Left lung (tissue), 10 donors: ENCODE measurements around the gene KRTAP12-1. TPM values are rescaled to one million over a fixed set of nuclear protein-coding genes. Genes with fewer than 3 reads are reported as not detected.
"Not testable (repeated sequence)": the region's sequence is repeated elsewhere in the genome, so short reads cannot be mapped to it uniquely, and the experiment has no call there.

ENCODE experiments used
- ATAC-seq: fragments of 200-7000 bp; cut with Tn5 transposase; one replicate; pipeline ENCODE4 v1.9.1; 2020; ENCODE audit warnings: moderate library complexity
- DNase-seq, 4 donors: peaks; one replicate each; pipeline ENCODE4 v3.0.0-alpha.2; 2013 to 2020
- H3K27ac ChIP-seq, 2 donors: fragments of 200-600 bp; sonication (generic) in 1 of 2; one replicate each; pipeline versions ENCODE4 v1.5.0 to v1.8.0; 2020 to 2021
- H3K27me3 ChIP-seq, 2 donors: fragments of 200-600 bp; sonication (generic) in 1 of 2; one replicate each; pipeline versions ENCODE4 v1.5.0 to v1.8.0; 2020 to 2021
- H3K36me3 ChIP-seq, 2 donors: fragments of 200-600 bp; sonication (generic) in 1 of 2; one replicate each; pipeline versions ENCODE4 v1.5.0 to v1.8.0; 2020 to 2021
- H3K4me1 ChIP-seq, 2 donors: fragments of 200-600 bp; one replicate each; pipeline ENCODE4 v1.8.0; 2021
- H3K4me3 ChIP-seq, 2 donors: fragments of 200-600 bp; sonication (generic) in 1 of 2; one replicate each; pipeline versions ENCODE4 v1.5.0 to v1.8.0; 2020 to 2021; ENCODE audit warnings: mild to moderate bottlenecking in 1 of 2
- H3K9me3 ChIP-seq, 2 donors: fragments of 200-600 bp; sonication (generic) in 1 of 2; one replicate each; pipeline versions ENCODE4 v1.5.0 to v1.8.0; 2020 to 2021
- intact Hi-C, 2 donors: fragments of 100-400 bp; cut with DNase I; formaldehyde crosslinking; loops; one replicate each; pipeline versions ENCODE4 v1.11.2 to v1.14.2; 2022
- polyA plus RNA-seq, 6 donors: library from polyadenylated mRNA; unstranded; fragments of 120-200 nt; gene quantifications; one replicate each; pipeline ENCODE4 v1.2.1, GENCODE V29; 2013; ENCODE audit not compliant: insufficient read length in 6 of 6
- total RNA-seq, 2 donors: library from RNA; stranded (reverse); fragmentation: NEBNext Ultra II Directional; extraction: Animal tissue kit (Norgen Biotek cat#: 25700); gene quantifications; one replicate each; pipeline ENCODE4 v1.2.1, GENCODE V29; 2021
- TF ChIP-seq, protein P1 (sequence below), 2 donors: fragments of 200-600 bp; sonication (generic) in 1 of 2; IDR thresholded peaks; one replicate each; pipeline versions ENCODE4 v1.5.0 to v1.8.0; 2021; ENCODE audit warnings: antibody characterized with exemption in 2 of 2
- donor health status: DM: no; HTN: yes; CAD: no.
- donor health status: DM: no; HTN: no; CAD: no.

The KRTAP12-1 gene
- total and polyA plus RNA-seq, 8 donors, result not detected

- H3K27ac ChIP-seq, result no peak overlapping the region
- TF ChIP-seq, protein P1, sequence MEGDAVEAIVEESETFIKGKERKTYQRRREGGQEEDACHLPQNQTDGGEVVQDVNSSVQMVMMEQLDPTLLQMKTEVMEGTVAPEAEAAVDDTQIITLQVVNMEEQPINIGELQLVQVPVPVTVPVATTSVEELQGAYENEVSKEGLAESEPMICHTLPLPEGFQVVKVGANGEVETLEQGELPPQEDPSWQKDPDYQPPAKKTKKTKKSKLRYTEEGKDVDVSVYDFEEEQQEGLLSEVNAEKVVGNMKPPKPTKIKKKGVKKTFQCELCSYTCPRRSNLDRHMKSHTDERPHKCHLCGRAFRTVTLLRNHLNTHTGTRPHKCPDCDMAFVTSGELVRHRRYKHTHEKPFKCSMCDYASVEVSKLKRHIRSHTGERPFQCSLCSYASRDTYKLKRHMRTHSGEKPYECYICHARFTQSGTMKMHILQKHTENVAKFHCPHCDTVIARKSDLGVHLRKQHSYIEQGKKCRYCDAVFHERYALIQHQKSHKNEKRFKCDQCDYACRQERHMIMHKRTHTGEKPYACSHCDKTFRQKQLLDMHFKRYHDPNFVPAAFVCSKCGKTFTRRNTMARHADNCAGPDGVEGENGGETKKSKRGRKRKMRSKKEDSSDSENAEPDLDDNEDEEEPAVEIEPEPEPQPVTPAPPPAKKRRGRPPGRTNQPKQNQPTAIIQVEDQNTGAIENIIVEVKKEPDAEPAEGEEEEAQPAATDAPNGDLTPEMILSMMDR (IDR thresholded peaks at IDR 0.05), result no peak
- H3K4me3 ChIP-seq, result no peak overlapping the region
- H3K27me3 ChIP-seq, result peaks cover 6 to 51% of the 10 kb centered on the region in 2 donors
- no peaks in the 10 kb centered on the region for H3K36me3 ChIP-seq
- no peaks in the 10 kb centered on the region for H3K4me1 ChIP-seq
- H3K9me3 ChIP-seq, result peaks cover 0 to 27% of the 10 kb centered on the region in 2 donors
- ATAC-seq (no peak), DNase-seq (no peak)
- intact Hi-C loops, result no loop called here
These were observed 13.2 kb upstream of the KRTAP12-1 start for GRCh38 chr21:44695184-44695583.

DNA sequence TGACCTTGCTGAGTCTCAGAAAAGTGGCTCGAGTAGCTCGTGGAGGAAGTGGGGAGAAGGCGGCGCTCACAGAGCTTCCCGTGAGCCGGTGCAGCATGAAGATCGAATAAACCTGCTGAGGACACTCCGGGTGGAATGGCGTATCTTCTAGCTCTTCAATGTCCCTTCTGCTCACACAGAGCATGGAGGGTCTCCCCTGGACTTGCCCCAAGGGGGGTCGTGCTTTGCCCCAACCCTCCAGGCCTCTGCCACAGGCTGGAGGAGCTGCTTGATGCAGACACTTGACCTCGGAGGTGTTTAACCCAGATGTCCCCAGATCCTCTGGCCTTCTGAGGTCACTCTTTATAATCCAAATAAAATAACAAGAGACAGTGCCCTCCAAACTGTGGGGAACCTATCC, 12.8 kb upstream of the KRTAP12-1 start:
- Histone ChIP-seq H3K36me3 (no peaks in the 10 kb centered on the region), H3K27ac (no peak overlapping the region), H3K9me3 (peaks cover 0 to 27% of the 10 kb centered on the region in 2 donors), H3K4me3 (no peak overlapping the region), H3K4me1 (no peaks in the 10 kb centered on the region), H3K27me3 (peaks cover 6 to 46% of the 10 kb centered on the region in 2 donors)
- ATAC-seq (no peak), DNase-seq (no peak)
- TF ChIP-seq, protein P1 (IDR thresholded peaks at IDR 0.05), result no peak
- intact Hi-C loops, result no loop called here

DNA sequence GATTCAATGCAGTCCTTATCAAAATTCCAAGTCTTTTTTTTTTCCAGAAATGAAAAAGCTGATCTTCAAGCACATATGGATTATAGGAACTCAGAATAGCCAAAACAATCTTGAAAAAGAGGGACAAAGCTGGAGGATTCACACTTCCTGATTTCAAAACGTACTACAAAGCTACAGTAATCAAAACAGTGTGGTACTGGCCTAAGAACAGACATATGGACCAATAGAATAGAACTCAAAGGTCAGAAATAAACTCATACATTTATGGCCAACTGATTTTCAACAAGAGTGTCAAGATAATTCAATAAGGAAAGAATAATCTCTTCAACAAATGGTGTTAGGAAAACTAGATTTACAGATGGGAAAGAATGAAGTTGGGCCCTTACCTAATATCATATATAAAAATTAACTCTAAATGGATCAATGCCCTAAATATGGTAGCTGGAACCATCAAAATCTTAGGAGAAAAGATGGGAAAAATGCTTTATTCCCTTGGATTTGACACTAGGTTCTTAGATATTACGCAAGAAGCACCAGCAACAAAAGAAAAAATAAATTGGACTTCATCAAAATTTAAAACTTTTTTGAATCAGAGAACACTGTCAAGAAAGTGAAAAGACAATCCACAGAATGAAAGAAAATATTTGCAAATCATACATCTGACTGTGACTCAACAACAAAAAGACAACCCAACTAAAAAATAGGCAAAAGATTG, 11.0 kb upstream of the KRTAP12-1 start:
- intact Hi-C loops, result no loop called here
- peaks cover 3 to 39% of the 10 kb centered on the region in 2 donors for H3K27me3 ChIP-seq
- H3K9me3 ChIP-seq, result peaks cover 0 to 27% of the 10 kb centered on the region in 2 donors

DNA sequence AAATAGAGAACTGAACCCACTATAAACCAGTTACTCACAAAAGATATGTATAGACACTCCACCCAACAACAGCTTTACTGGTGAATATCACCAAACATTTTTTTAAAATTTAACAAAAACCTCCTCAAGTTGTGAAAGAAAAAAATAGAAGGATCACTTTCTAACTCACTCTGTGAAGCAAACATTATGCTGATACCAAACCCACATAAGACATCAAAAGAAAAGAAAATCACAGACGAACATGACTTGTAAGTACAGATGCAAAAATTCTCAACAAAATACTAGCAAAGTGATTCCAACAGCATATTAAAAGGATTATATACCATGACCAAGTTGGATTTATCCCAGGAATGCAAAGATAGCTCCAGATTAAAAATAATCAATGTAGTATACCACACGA, 9.7 kb upstream of the KRTAP12-1 start:
- H3K27ac ChIP-seq, result no peak overlapping the region
- intact Hi-C loops, result no loop called here
- H3K36me3 ChIP-seq, result no peaks in the 10 kb centered on the region
- TF ChIP-seq, protein P1 (IDR thresholded peaks at IDR 0.05), result no peak
- no peak overlapping the region for H3K4me3 ChIP-seq
- no peaks in the 10 kb centered on the region for H3K4me1 ChIP-seq
- peaks cover 0 to 39% of the 10 kb centered on the region in 2 donors for H3K27me3 ChIP-seq
- peaks cover 0 to 27% of the 10 kb centered on the region in 2 donors for H3K9me3 ChIP-seq
- DNase-seq (no peak), ATAC-seq (no peak)

More for the DNA sequence above, 11.0 kb upstream of the KRTAP12-1 start:
- no peak for DNase-seq
- no peak overlapping the region for H3K27ac ChIP-seq
- no peaks in the 10 kb centered on the region for H3K4me1 ChIP-seq
- TF ChIP-seq, protein P1 (IDR thresholded peaks at IDR 0.05), result no peak
- H3K4me3 ChIP-seq, result no peak overlapping the region
- H3K36me3 ChIP-seq, result no peaks in the 10 kb centered on the region
- no peak for ATAC-seq

DNA sequence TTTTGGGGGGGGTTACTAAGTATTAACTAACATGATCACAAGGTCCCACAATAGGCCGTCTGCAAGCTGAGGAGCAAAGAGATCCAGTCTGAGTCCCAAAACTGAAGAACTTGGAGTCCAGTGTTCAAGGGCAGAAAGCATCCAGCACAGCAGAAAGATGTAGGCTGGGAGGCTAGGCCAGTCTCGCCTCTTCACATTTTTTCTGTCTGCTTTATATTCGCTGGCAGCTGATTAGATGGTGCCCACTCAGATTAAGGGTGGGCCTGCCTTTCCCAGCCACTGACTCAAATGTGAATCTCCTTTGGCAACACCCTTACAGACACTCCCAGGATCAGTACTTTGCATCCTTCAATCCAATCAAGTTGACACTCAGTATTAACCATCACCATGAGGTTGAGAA, 7.8 kb upstream of the KRTAP12-1 start:
- H3K27ac ChIP-seq, H3K4me1 ChIP-seq, intact Hi-C loops, H3K4me3 ChIP-seq, DNase-seq, ATAC-seq, H3K36me3 ChIP-seq: not testable (repeated sequence)
- H3K9me3 ChIP-seq, result peaks cover 0 to 27% of the 10 kb centered on the region in 2 donors
- H3K27me3 ChIP-seq, result peaks cover 0 to 41% of the 10 kb centered on the region in 2 donors
